Kidney tubule cell (primary cell): ENCODE measurements around the gene MAD1L1.
A peak's percentile ranks its signal among the peaks of the same experiment; 100 is the strongest.
"Not testable (repeated sequence)": the region's sequence is repeated elsewhere in the genome, so short reads cannot be mapped to it uniquely, and the experiment has no call there.

Source experiments
- DNase-seq: peaks from one replicate; pipeline ENCODE4 v3.0.0-alpha.2; 2018; ENCODE audit warnings: low spot score

MAD1L1 gene

DNA sequence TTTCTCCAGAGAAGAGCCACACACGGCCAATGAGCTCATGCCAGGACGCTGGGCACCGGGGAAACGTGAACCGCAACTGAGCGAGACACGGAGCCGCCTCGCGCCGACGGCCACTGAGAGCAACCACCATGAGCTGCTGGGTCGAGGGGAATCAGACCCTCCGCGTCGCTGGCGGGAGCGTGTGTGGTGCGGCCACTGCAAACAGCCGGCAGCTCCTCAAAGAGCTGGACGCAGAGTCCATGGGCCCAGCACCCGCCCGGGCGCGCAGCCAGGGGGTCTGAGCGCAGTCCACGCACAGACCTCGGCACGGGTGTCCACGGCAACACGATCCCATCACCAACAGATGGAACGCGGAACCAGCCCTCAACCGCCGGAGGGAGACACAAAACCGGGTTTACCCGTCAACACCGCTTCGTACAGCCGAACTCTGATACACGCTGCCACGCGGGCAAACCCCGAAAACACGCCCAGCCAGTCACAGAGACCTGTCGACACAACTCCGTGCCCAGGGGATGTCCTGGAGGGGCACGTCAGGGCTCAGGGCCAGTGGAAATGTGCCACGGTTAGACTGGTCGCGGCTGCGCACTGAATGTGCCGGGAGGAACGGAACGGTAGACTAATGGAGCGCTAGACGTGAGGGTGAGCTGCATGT lies 415.6 kb downstream of the MAD1L1 start:
- DNase-seq = no peak

DNA sequence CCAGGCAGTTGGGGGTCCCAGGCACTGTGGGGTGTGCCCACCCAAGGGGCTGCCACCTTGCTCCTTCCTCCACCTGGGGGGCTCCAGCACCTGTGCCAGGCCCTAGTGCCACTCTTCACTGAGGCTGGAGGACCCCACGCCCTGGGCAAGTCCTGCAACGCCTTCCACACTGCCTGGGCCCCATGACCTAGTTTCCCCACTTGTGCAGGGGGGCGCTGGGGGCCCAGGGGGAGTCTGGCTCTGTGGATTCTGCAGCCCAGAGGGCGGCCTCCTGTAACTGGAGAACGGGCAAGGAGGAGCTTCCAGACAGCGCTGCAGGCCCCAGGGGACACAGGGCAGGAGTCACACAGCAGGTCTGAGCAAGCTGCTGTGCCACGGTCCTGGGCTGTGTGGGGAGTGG lies 416.3 kb downstream of the MAD1L1 start:
- DNase-seq = not testable (repeated sequence)

DNA sequence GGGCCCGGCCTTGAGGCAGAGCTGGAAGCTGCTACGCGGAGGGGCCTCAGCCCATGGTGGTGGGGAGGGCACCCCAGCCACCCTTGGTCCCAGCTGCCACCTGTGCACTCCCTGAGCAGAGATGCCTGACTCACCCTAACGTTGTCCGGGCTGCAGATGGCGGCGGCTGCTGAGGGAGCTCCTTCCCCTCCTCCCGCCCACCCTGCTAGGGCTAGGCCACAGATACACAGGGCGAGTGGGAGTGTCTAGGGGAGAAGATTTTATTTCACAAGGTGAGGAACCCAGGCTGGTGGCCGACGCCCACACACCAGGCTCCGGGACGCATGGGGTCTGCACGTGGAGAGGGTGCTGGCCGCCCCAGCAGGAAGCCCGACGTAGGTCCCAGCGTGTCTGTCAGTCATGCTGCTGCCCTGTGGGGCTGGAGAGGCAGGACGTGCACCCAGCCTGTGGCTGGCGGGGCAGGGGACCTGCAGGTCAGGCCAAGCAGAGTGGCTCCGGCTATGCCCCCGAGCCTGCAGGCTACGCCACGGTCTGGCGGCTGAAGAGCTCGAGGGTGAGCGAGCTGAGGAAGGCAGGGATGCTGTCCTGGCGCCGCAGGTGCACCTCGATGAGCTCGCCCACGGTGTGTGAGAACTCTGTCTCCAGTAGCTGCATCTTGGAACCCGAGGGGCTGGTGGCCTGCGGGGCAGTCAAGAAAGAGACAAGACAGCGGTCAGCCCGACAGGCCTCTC lies 417.0 kb downstream of the MAD1L1 start:
- not testable (repeated sequence) for DNase-seq

DNA sequence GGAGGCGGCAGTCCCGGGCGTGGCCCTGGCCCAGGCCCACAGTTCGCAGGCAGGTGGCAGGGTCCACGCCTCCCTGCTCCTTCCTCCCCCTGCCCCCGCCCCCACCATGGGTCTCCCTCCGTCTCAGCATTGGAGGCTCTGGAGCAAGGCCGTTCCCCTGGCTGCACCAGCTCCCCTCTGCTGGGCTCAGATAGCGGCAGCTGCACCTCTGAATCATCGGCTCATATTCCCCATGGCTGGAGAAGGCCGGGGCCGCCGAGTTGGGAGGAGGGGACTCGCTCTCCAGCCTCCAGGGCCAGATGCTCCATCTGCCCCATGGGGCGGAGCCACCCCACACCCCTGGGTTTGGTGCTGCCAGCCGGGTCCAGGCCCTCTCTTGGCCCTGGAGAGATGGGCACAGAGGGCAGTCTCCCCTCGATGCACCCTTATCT lies 417.7 kb downstream of the MAD1L1 start:
- DNase-seq = no peak

DNA sequence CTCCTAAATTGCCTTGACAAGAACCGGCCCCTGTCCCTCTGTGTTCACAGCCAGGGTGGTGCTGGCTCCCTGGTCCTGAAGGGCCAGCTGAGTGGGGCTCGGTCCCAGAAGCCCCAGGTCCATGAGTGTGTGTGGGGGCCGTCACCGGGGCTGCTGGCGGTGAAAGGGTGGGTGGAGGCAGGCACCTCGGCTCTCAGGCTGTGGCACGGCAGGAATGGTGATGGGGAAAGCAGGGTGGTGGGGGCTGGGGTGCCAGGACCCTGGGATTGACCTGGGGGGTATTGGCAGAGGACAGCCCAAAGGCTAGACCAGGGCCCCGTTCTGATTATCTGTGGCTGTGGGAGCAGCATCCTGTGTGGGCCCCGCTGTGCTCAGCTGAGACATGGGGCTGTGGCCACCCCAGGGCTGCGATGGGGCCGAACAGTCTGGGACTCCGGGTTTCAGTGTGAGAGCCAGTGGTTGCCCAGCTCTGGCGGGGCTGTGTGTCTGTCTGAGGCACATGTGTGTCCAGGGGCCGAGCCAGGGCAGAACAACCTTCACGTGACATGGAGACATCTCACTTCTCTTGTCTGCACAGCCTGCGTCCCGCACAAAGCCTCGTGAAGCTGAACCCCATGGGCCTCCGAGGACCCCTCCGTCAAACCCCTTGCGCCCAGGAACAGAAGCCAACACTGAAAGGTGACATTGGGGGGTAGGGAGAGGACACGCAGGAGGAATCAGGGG lies 418.5 kb downstream of the MAD1L1 start:
- DNase-seq = no peak

DNA sequence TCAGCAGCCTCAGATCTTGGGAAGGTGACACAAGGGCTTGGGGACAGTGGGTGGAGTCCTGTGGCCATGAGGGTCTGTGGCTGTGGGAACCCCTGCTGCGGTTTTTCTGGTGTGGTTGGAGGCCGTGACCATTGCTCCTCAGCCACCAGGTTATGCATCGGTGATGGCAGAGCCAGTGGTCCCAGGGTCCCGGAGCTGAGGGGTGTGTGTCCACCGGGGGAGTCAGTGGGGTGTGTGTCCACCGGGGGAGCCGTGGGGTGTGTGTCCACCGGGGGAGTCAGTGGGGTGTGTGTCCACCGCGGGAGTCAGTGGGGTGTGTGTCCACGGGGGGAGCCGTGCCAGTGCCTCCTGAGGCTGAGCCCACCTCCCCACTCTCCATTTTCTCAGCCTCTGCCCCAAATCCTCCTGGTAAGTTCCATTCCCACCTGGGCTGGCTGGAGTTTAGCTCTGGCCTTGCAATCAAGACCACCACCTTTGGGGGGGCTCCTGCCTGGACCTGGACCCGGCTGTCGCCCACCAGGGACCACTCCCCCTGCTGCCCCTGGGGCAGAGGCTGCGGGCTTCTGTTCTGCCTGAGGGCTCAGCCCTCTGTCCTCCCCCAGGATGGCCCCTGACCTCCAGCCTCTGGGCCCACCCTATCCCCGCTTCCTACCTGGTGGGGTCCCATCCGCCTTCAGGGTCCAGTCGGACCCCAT lies 419.2 kb downstream of the MAD1L1 start:
- DNase-seq = no peak

DNA sequence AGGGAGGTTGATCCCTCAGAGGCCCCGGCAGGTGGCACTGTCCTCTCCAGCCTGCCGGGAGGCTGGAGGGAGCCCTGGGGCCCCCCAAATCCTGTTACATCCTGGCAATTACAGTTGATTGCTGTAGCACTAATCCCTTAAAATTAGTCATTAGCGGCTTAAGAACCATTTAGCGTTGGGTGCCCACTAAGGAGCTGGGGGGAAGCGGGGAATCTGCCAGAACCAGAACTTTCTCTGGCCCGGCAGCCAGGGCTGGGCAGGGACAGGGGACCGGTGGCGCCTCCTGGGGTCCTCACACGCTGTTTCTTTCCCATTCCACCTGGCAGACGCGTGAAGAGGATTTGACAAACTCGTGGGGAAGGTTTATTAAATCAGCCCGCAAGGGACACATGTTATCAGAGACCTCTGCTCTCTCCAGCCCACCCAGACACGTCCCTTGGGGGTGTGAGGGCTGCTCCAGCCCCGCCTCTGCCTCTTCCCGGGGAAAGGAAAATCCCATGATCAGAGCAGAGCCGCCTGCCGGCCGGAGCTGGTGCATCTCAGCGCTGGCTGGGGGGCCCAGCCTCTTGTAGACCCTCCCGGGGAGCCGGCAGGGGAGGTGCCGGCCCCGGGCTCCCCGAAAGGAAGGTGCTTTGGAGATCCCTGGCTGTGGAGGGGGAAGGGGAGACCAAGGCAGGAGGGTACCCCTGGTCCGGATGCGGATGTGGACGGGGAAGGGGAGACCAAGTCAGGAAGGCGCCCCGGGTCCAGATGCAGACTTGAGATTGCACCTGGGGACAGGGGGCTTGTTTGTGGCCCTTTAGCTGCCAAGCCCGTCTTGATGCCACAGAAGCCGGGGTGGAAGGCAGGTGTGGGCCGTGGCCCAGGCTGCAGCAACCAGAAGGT lies 420.0 kb downstream of the MAD1L1 start:
- peak; percentile 9 for DNase-seq

DNA sequence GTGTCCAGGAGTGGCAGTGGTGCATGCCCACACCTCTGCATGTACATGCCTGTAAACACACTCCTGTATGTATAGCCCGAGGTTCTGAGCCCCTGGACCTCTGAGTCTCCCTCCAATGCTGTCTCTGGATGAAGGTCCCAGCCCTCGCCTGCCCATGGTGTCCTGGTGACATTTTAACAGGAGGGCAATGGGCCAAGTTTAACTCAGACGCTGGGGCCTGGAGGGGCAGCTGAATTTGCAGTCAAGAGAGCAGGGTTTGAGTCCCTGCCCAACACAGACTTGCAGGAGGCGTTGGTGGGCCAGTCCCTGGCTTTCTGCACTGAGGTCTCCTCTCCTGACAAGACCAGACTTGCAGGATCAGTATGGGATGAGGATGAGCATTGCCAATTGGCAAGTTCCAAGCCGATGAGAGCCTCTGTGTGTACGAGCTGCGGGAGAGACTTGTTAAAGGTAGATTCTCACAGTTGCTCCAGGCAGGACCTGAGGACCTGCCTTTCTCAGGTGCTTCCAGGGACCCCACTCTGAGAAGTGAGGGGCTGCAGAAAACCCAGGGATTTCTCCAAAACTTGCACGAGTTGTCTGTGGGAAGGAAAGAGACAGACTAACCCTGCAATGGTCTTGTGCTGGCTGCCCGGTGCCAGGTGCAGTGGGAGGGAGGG lies 420.8 kb downstream of the MAD1L1 start:
- no peak for DNase-seq

DNA sequence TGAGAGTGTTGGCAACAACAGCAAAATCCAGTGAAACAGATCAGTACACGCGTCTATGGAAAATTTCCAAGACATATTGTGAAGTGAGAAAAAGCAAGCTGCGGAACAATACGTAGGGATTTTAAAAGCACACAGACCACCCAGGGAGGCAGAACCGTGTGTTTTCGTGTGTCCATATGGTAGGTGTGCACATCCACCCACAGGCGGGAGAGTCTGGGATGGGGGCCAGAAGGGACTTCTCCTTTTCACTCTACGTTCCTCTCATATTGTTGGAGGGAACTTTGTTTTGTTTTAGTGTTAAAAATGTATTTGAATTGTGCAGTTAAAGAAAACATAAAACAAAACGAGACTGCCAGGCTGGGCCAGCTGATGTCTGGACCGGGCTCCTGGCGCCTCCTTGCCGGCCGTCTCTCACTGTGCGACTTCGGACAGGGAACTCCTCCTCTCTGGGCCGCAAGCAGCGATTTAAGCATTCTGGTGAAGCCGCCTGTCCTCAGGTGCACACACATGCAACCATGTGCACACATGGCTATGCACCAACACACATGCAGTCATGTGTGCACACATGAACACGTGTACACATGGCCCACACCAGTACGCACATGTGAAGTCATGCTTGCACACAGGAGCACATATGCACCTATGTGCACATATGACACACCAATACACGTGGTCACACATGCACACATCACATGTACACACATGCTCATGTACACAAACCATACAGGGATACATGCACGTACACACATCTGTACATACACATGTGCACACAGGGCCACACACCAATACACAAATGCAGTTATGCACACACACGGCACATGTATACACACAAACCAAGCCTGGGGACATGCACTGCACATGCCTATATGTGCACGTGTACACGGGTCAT lies 421.5 kb downstream of the MAD1L1 start:
- DNase-seq = no peak

DNA sequence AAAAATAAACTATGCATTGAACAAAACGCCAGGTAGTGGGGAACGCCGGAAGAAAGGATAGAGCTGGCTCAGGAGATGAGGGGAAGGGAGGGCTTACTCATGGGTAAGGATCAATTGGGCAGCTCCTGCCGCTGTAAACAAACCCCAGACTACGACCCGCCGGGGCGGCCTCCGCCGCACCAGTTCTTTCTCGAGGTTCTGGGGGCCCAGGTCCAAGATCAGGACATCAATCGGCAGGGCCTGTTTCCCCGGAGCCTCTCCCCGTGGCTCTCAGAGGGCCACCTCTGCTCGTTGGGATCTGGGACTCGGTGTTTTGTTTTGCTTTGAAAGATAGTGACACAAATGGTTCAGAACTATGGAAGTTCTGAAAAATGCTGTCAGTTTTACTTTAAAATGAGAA lies 422.2 kb downstream of the MAD1L1 start:
- no peak for DNase-seq

DNA sequence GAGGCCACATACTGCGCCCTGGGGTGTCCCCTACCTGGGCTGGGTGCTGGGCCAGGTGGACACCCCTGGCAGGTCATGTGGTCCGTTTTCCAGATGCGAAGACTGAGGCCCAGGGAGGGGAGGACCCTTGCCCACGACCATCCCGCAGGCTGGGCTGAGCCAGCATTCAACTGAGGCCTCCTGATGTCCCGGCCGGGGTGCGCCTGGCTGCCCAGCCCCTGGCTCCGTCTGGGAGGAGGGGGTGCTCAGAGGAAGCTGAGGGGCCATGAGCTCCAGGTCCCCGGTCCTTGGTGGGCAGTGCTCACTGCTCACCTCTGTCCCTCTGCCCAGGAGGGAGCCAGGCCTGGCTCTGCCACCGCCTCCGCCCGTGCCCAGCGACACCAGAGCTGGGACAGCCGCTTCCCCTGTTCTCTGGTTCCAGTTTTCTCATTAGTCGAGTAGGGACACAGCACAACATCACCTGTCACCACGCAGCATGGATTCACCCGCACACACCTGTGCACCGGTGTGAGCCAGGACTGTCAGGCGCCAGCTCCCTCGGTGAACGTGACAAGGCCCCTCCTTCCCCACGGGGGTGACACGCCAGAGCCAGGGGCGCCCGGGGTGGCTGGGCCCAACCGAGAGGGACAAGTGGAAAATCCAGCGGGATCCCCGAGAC lies 423.0 kb downstream of the MAD1L1 start:
- no peak for DNase-seq

DNA sequence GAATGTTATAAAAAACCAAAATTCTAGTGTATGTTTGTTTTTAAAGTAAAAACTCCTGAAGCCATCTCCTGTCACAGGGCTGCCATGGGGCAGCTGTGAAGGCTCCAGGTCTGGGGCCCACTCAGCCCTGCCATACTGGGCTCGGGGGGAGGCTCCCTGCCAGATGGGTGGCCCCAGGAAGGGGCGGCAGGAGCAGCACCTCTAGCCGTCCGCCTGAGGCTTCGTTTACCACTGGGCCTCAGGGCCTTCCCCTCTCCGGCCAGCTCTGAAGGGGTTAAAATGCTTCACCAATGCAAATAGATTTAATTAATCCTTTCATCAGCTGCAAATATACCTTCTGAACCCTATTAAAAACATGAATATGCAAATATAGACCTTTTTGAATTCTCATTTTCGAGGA lies 423.7 kb downstream of the MAD1L1 start:
- DNase-seq = no peak

DNA sequence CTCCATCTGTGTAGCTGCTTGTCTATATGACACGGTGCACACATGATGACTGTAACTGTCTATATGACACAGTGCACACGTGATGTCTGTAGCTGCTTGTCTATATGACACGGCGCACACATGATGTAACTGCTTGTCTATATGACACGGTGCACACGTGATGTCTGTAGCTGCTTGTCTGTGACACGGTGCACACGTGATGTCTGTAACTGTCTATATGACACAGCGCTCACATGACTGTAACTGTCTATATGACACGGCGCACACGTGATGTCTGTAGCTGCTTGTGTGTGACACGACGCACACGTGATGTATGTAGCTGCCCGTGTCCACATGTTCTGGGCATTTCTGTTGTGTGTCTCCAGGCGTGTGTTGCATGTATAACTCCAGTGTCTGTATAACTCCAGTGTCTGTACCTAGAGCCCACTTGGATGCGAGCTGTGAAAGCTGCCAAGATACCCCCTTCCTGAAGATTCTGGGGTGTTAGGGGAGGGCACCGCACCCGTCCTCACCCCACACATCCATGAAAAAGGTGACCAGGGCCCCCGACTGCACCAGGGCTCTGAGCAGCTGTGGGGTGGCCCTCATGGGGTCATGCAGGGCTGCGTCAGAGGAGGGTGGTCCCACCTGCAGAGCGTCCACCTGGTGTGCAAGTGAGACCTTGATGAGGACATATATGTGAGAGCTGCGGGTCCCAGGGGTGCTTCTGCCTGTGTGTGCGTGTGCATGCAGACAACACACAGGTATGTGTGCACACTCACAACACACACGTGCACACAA lies 424.7 kb downstream of the MAD1L1 start:
- no peak for DNase-seq

DNA sequence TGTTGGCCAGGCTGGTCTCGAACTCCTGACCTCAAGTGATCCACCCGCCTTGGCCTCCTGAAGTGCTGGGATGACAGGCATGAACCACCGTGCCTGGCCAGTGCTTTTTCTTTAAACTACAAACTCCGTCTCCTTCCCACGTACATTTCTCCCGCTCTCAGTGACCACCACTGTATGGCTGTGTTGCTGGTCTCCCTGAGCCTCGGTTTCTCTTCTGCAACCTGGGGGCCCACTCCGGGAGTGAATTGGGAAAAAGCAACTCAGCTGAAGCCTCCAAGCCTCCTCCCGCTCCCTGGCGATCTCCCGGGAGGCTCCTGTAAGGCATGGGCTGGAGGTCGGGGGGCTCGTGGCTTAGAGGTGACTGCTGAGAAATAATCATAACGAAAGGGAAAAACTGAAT lies 426.4 kb downstream of the MAD1L1 start:
- no peak for DNase-seq

DNA sequence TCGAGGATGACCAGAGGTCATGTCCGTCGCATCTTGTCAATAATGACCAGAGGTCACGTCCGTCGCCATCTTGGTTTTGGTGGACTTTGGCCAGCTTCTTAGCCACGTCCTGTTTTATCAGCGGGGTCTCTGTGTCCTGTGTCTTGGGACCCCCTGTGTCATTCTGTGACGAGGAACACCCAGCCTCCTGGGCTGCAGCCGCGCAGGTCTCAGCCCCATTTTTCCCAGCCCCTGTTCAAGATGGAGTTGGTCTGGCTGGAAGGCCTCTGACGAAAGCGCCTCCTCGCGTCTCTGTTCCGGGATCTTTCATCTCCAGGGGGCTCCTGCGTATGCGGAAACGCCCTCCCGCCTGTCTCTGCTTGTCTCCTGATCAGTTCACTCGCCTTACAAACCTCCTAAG lies 428.4 kb downstream of the MAD1L1 start:
- DNase-seq = no peak

DNA sequence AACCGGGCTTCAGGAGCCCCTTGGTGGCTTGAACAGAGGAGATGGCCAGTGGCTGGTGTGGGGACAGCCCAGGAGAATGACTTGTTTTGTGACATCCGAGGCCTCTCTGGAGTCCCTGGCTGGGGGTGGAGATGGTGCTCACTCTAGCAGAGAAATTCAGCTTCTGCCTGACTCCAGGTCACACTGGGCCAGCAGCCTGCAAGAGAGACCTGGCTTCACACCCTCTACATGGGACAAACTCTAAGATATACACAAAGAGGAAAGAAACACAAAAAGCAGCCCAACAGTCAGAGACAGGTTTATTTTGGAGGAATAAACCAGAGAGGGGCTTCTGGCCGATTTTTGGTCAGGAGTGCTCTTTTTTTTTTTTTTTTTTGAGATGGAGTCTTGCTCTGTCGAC lies 429.8 kb downstream of the MAD1L1 start:
- DNase-seq = no peak

DNA sequence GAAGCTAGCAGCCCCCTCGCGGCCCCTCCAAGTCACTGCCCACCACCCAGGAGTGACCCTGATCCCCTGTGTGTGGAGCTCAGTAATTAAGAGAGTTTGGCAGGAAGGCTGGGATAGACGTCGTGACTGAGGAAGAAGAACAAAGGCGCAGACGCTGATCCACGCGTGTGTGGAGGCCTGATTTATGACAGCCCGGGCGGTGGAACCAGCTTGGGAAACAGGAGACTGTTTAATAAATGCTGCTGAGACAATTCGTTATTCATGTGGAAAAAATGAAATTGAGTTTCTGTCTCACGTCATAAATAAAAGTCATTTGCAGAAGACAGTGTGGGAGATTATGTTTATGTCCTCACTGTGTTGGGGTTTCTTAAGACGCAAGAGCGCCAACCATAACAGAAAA lies 431.8 kb downstream of the MAD1L1 start:
- no peak for DNase-seq

DNA sequence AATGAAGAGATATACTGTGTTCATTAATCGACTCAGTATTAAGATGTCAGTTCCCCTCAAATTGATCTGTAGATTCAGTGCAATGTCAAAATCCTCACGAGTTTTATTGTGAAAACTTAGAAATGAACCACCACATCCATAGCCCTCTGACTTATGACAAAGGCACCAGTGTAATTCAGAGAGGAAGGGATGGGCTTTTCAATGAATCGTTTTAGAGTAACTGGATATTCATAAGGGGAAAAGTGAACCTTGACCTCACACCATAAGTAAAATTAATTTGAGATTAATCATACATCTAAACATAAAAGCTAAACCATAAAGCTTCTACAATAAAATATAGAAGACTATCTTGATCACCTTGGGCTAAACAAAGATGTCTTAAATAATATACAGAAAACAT lies 434.6 kb downstream of the MAD1L1 start:
- DNase-seq = no peak
